ENCODE results near the gene TMPRSS15. TPM values are rescaled to one million over a fixed set of nuclear protein-coding genes. Genes with fewer than 3 reads are reported as not detected.

Gene TMPRSS15
- polyA plus RNA-seq, 2 of the 4 experiments (the other 2 are of a cell fraction): 0.14 TPM; not detected in 1

DNA sequence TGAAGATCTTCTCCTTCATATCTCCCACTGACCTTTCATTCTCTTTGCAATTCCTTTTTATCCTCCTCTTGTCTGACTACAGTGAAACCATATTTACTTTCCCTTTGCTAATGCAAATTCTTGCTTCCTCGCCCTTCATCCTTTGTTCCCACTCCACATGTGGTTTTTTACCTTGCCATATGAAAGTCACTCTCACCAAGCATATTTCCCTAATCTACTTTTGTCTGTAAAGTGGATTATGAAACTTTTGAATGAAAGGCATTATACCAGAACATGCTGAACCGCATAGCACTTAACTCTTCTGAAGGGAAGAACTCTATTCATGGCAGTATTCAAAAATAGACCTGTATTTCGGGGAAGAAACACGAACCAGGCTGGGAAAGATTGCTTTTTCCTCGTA is 8.0 kb upstream of the TMPRSS15 start:
- H3K27ac ChIP-seq: no peak overlapping the region
- ChIA-PET POLR2A (no interaction called here), CTCF (no interaction called here)
- no peak overlapping the region for H3K4me2 ChIP-seq
- H3K4me3 ChIP-seq: no peak overlapping the region
- H3K4me1 ChIP-seq: no peaks in the 10 kb centered on the region
- FAIRE-seq (no peak), ATAC-seq (no peak), DNase-seq (ENCODE audit: low read depth in 1 of 2, low spot score in 1 of 2) (no peak)
- WGBS (ENCODE audit: missing lambda C conversion rate): 0% methylated on average over 5 of the region's 5 CpGs
- no peak for TF ChIP-seq MAZ (IDR thresholded peaks at IDR 0.05; ENCODE audit: borderline replicate concordance, low read depth, low read length)
- no peak for TF ChIP-seq RAD21 (conservative IDR thresholded peaks at IDR 0.05 in 1 of 2, IDR thresholded peaks at IDR 0.05 in 1 of 2)
- no peak for TF ChIP-seq CEBPB (IDR thresholded peaks at IDR 0.05)
- no peak for TF ChIP-seq MAFK (IDR thresholded peaks at IDR 0.05; ENCODE audit: partially characterized antibody)
- no peak for TF ChIP-seq JUNB (IDR thresholded peaks at IDR 0.05)
- no peak for TF ChIP-seq RCOR1 (IDR thresholded peaks at IDR 0.05; ENCODE audit: low read depth, low read length)
- TF ChIP-seq SMC3 (IDR thresholded peaks at IDR 0.05): no peak
- no peak for TF ChIP-seq HOXA7 (CRISPR knock-in tag; IDR thresholded peaks at IDR 0.05)
- TF ChIP-seq, protein P1, sequence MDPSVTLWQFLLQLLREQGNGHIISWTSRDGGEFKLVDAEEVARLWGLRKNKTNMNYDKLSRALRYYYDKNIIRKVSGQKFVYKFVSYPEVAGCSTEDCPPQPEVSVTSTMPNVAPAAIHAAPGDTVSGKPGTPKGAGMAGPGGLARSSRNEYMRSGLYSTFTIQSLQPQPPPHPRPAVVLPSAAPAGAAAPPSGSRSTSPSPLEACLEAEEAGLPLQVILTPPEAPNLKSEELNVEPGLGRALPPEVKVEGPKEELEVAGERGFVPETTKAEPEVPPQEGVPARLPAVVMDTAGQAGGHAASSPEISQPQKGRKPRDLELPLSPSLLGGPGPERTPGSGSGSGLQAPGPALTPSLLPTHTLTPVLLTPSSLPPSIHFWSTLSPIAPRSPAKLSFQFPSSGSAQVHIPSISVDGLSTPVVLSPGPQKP (IDR thresholded peaks at IDR 0.05; ENCODE audit: low read depth, low read length): no peak
- no peak for TF ChIP-seq ZC3H11A (IDR thresholded peaks at IDR 0.05)
- TF ChIP-seq KDM1A (IDR thresholded peaks at IDR 0.05; ENCODE audit: low read depth): no peak
- no peak for TF ChIP-seq EHMT2 (IDR thresholded peaks at IDR 0.05; ENCODE audit: low read depth)
- no peak for TF ChIP-seq GATA3 (IDR thresholded peaks at IDR 0.05; ENCODE audit: borderline replicate concordance)
- TF ChIP-seq, protein P2, sequence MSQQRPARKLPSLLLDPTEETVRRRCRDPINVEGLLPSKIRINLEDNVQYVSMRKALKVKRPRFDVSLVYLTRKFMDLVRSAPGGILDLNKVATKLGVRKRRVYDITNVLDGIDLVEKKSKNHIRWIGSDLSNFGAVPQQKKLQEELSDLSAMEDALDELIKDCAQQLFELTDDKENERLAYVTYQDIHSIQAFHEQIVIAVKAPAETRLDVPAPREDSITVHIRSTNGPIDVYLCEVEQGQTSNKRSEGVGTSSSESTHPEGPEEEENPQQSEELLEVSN (IDR thresholded peaks at IDR 0.05; ENCODE audit: borderline replicate concordance, low read depth): no peak
- TF ChIP-seq HEYL (CRISPR knock-in tag; IDR thresholded peaks at IDR 0.05): no peak
- TF ChIP-seq, protein P3, sequence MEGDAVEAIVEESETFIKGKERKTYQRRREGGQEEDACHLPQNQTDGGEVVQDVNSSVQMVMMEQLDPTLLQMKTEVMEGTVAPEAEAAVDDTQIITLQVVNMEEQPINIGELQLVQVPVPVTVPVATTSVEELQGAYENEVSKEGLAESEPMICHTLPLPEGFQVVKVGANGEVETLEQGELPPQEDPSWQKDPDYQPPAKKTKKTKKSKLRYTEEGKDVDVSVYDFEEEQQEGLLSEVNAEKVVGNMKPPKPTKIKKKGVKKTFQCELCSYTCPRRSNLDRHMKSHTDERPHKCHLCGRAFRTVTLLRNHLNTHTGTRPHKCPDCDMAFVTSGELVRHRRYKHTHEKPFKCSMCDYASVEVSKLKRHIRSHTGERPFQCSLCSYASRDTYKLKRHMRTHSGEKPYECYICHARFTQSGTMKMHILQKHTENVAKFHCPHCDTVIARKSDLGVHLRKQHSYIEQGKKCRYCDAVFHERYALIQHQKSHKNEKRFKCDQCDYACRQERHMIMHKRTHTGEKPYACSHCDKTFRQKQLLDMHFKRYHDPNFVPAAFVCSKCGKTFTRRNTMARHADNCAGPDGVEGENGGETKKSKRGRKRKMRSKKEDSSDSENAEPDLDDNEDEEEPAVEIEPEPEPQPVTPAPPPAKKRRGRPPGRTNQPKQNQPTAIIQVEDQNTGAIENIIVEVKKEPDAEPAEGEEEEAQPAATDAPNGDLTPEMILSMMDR (IDR thresholded peaks at IDR 0.05): no peak
- no peaks in the 10 kb centered on the region for H3K9me3 ChIP-seq

DNA sequence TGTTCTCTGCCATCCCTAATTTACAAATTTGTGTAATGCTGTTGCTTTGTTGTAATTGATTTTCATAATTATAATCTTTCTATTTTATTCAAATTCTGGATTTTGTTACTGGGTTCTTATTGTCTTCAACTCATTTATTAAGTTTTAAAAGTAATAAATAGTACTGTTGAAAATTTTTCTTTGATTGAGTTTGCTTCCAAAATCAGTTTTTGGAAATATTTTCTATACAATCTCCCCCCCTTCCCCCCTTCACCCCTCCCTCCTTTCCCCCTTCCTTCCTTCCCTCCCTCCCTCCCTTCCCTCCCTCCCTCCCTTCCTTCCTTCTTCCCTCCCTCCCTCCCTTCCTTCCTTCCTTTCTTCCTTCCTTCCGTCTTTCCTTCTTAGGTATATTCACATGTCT is 6.0 kb upstream of the TMPRSS15 start:
- H3K27ac ChIP-seq: no peak overlapping the region
- POLR2A ChIA-PET: no interaction called here
- no peaks in the 10 kb centered on the region for H3K9me3 ChIP-seq
- no peak for FAIRE-seq
- no peak overlapping the region for H3K4me2 ChIP-seq
- no peak for ATAC-seq
- WGBS (ENCODE audit: missing lambda C conversion rate): 0% methylated on average over 1 of the region's 1 CpG
- no peak for DNase-seq (ENCODE audit: low read depth in 1 of 2, low spot score in 1 of 2)
- H3K4me1 ChIP-seq: no peaks in the 10 kb centered on the region
- TF ChIP-seq RFX5 (IDR thresholded peaks at IDR 0.05) (no peak), RAD21 (conservative IDR thresholded peaks at IDR 0.05 in 1 of 2, IDR thresholded peaks at IDR 0.05 in 1 of 2) (no peak), ZC3H11A (IDR thresholded peaks at IDR 0.05) (no peak), HEYL (CRISPR knock-in tag; IDR thresholded peaks at IDR 0.05) (no peak), HDAC2 (IDR thresholded peaks at IDR 0.05) (no peak), CHD2 (IDR thresholded peaks at IDR 0.05; ENCODE audit: low read length, partially characterized antibody) (no peak), JUNB (IDR thresholded peaks at IDR 0.05) (no peak)
- TF ChIP-seq, protein P4, sequence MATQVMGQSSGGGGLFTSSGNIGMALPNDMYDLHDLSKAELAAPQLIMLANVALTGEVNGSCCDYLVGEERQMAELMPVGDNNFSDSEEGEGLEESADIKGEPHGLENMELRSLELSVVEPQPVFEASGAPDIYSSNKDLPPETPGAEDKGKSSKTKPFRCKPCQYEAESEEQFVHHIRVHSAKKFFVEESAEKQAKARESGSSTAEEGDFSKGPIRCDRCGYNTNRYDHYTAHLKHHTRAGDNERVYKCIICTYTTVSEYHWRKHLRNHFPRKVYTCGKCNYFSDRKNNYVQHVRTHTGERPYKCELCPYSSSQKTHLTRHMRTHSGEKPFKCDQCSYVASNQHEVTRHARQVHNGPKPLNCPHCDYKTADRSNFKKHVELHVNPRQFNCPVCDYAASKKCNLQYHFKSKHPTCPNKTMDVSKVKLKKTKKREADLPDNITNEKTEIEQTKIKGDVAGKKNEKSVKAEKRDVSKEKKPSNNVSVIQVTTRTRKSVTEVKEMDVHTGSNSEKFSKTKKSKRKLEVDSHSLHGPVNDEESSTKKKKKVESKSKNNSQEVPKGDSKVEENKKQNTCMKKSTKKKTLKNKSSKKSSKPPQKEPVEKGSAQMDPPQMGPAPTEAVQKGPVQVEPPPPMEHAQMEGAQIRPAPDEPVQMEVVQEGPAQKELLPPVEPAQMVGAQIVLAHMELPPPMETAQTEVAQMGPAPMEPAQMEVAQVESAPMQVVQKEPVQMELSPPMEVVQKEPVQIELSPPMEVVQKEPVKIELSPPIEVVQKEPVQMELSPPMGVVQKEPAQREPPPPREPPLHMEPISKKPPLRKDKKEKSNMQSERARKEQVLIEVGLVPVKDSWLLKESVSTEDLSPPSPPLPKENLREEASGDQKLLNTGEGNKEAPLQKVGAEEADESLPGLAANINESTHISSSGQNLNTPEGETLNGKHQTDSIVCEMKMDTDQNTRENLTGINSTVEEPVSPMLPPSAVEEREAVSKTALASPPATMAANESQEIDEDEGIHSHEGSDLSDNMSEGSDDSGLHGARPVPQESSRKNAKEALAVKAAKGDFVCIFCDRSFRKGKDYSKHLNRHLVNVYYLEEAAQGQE (IDR thresholded peaks at IDR 0.05): no peak
- TF ChIP-seq, protein P5, sequence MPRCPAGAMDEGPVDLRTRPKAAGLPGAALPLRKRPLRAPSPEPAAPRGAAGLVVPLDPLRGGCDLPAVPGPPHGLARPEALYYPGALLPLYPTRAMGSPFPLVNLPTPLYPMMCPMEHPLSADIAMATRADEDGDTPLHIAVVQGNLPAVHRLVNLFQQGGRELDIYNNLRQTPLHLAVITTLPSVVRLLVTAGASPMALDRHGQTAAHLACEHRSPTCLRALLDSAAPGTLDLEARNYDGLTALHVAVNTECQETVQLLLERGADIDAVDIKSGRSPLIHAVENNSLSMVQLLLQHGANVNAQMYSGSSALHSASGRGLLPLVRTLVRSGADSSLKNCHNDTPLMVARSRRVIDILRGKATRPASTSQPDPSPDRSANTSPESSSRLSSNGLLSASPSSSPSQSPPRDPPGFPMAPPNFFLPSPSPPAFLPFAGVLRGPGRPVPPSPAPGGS (IDR thresholded peaks at IDR 0.05): no peak
- no peak overlapping the region for H3K4me3 ChIP-seq
- CTCF ChIA-PET: no interaction called here
